GM12865 (cell line): ENCODE data around the gene ENOPH1.
"Not testable (repeated sequence)": the region's sequence is repeated elsewhere in the genome, so short reads cannot be mapped to it uniquely, and the experiment has no call there.

Experiments used
- DNase-seq: peaks from one replicate; pipeline ENCODE4 v3.0.0; 2010; ENCODE audit warnings: low read depth
- H3K4me3 ChIP-seq: 2 replicates; pipeline ENCODE4 v1.5.1; 2011; ENCODE audit warnings: mild to moderate bottlenecking, low read depth, low read length, control low read depth
- TF ChIP-seq, protein P1 (sequence below): IDR thresholded peaks from 2 replicates; pipeline ENCODE4 v1.5.1; 2011; ENCODE audit warnings: low read length, control low read depth, low read depth, inconsistent platforms; ENCODE audit not compliant: insufficient read depth; ENCODE audit errors: missing control alignments

The ENOPH1 gene

GRCh38 chr4:82469791-82470345, 39.5 kb downstream of the ENOPH1 start:
- TF ChIP-seq, protein P1, sequence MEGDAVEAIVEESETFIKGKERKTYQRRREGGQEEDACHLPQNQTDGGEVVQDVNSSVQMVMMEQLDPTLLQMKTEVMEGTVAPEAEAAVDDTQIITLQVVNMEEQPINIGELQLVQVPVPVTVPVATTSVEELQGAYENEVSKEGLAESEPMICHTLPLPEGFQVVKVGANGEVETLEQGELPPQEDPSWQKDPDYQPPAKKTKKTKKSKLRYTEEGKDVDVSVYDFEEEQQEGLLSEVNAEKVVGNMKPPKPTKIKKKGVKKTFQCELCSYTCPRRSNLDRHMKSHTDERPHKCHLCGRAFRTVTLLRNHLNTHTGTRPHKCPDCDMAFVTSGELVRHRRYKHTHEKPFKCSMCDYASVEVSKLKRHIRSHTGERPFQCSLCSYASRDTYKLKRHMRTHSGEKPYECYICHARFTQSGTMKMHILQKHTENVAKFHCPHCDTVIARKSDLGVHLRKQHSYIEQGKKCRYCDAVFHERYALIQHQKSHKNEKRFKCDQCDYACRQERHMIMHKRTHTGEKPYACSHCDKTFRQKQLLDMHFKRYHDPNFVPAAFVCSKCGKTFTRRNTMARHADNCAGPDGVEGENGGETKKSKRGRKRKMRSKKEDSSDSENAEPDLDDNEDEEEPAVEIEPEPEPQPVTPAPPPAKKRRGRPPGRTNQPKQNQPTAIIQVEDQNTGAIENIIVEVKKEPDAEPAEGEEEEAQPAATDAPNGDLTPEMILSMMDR = no peak
- H3K4me3 ChIP-seq = no peak overlapping the region
- DNase-seq = no peak

DNA sequence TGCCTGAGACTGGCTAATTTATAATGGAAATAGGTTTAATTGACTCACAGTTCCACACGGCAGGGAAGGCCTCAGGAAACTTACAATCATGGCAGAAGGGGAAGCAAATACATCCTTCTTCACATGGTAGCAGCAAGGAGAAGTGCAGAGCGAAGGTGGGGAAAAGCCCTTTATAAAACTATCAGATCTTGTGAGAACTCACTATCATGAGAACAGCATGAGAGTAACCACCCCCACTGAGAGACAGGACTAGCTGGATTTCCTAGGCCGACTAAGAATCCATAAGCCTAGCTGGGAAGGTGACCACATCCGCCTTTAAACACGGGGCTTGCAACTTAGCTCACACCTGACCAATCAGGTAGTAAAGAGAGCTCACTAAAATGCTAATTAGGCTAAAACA, 42.7 kb downstream of the ENOPH1 start:
- H3K4me3 ChIP-seq = not testable (repeated sequence)

GRCh38 chr4:82473621-82474164, 43.3 kb downstream of the ENOPH1 start:
- H3K4me3 ChIP-seq = no peak overlapping the region

More for the DNA sequence above, 42.7 kb downstream of the ENOPH1 start:
- not testable (repeated sequence) for DNase-seq

DNA sequence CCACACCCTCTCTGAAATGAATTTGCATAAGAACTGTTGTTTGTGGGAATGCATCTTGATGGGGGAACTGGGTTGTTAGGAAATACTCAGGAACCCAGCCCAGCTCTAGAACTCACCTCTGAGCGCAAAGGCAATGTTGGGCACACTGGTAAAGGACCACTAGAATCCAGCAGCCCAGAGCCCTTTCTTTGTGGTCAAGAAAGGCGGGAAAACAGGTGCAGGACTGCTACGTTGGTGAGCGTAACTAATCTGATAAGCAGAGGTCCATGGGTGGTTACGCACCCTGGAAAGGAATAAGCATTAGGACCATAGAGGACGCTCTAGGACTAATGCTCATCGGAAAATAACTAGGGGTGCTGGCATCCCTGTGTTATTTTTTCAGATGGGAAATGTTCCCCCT, 45.5 kb downstream of the ENOPH1 start:
- DNase-seq, H3K4me3 ChIP-seq: not testable (repeated sequence)

More at GRCh38 chr4:82473621-82474164, 43.3 kb downstream of the ENOPH1 start:
- no peak for DNase-seq
- TF ChIP-seq, protein P1 = no peak

DNA sequence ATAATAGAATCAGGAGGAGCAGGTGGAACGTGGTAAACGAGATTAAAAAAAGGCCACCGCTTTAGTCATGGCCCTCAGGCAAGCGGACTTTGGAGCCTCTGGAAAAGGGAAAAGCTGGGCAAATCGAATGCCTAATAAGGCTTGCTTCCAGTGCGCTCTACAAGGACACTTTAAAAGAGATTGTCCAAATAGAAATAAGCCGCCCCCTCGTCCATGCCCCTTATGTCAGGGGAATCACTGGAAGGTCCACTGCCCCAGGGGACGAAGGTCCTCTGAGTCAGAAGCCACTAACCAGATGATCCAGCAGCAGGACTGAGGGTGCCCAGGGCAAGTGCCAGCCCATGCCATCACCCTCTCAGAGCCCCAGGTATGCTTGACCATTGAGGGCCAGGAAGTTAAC, 47.1 kb downstream of the ENOPH1 start:
- not testable (repeated sequence) for DNase-seq, H3K4me3 ChIP-seq

GRCh38 chr4:82479562-82479961, 49.2 kb downstream of the ENOPH1 start:
- DNase-seq = no peak
- TF ChIP-seq, protein P1 = no peak
- H3K4me3 ChIP-seq = no peak overlapping the region

GRCh38 chr4:82480771-82481505, 50.5 kb downstream of the ENOPH1 start:
- TF ChIP-seq, protein P1 = no peak
- DNase-seq = no peak
- H3K4me3 ChIP-seq = no peak overlapping the region

GRCh38 chr4:82481506-82481840, 51.1 kb downstream of the ENOPH1 start:
- no peak for DNase-seq
- TF ChIP-seq, protein P1 = no peak
- H3K4me3 ChIP-seq = no peak overlapping the region
